ENCODE measurements around the gene STXBP5L.
"Not testable (repeated sequence)": the region's sequence is repeated elsewhere in the genome, so short reads cannot be mapped to it uniquely, and the experiment has no call there.

The STXBP5L gene

GRCh38 chr3:120988994-120989393 is 81.0 kb downstream of the STXBP5L start:
- no peak overlapping the region for H3K4me3 ChIP-seq (ENCODE audit: low read length)

GRCh38 chr3:121018917-121019321 is 110.9 kb downstream of the STXBP5L start:
- DNase-seq (ENCODE audit: low read depth) = peak; percentile 61
- no peak overlapping the region for H3K4me3 ChIP-seq (ENCODE audit: low read length)
- TF ChIP-seq CTCF (IDR thresholded peaks at IDR 0.05; ENCODE audit: insufficient read depth, low read depth, low read length, missing control alignments) = no peak

More at GRCh38 chr3:120988994-120989393, 81.0 kb downstream of the STXBP5L start:
- TF ChIP-seq CTCF (IDR thresholded peaks at IDR 0.05; ENCODE audit: insufficient read depth, low read depth, low read length, missing control alignments) = no peak
- DNase-seq (ENCODE audit: low read depth) = no peak

GRCh38 chr3:121063628-121064027 is 155.6 kb downstream of the STXBP5L start:
- no peak for TF ChIP-seq CTCF (IDR thresholded peaks at IDR 0.05; ENCODE audit: insufficient read depth, low read depth, low read length, missing control alignments)
- DNase-seq (ENCODE audit: low read depth) = no peak
- no peak overlapping the region for H3K4me3 ChIP-seq (ENCODE audit: low read length)

- DNase-seq (ENCODE audit: low read depth) = peak; percentile 40
- no peak overlapping the region for H3K4me3 ChIP-seq (ENCODE audit: low read length)
- no peak for TF ChIP-seq CTCF (IDR thresholded peaks at IDR 0.05; ENCODE audit: insufficient read depth, low read depth, low read length, missing control alignments)
Observed at GRCh38 chr3:121064121-121064520, 156.1 kb downstream of the STXBP5L start.

GRCh38 chr3:121072133-121072532 is 164.1 kb downstream of the STXBP5L start:
- no peak overlapping the region for H3K4me3 ChIP-seq (ENCODE audit: low read length)

GRCh38 chr3:121073011-121073410 is 165.0 kb downstream of the STXBP5L start:
- no peak for TF ChIP-seq CTCF (IDR thresholded peaks at IDR 0.05; ENCODE audit: insufficient read depth, low read depth, low read length, missing control alignments)
- no peak for DNase-seq (ENCODE audit: low read depth)
- H3K4me3 ChIP-seq (ENCODE audit: low read length) = no peak overlapping the region

More at GRCh38 chr3:121072133-121072532, 164.1 kb downstream of the STXBP5L start:
- no peak for DNase-seq (ENCODE audit: low read depth)
- no peak for TF ChIP-seq CTCF (IDR thresholded peaks at IDR 0.05; ENCODE audit: insufficient read depth, low read depth, low read length, missing control alignments)

GRCh38 chr3:121075191-121075590 is 167.2 kb downstream of the STXBP5L start:
- TF ChIP-seq CTCF (IDR thresholded peaks at IDR 0.05; ENCODE audit: insufficient read depth, low read depth, low read length, missing control alignments) = no peak
- no peak for DNase-seq (ENCODE audit: low read depth)
- H3K4me3 ChIP-seq (ENCODE audit: low read length) = no peak overlapping the region

GRCh38 chr3:121078378-121079101 is 170.5 kb downstream of the STXBP5L start:
- H3K4me3 ChIP-seq (ENCODE audit: low read length); DNase-seq (ENCODE audit: low read depth): not testable (repeated sequence)

Measured in epithelial cell of esophagus (primary cell).